Measurements from ENCODE around the gene PEG3. TPM values are rescaled to one million over a fixed set of nuclear protein-coding genes. Genes with fewer than 3 reads are reported as not detected.

PEG3 gene
- total and polyA plus RNA-seq, 4 donors = 2.2 to 188 (median 7.7) TPM

DNA sequence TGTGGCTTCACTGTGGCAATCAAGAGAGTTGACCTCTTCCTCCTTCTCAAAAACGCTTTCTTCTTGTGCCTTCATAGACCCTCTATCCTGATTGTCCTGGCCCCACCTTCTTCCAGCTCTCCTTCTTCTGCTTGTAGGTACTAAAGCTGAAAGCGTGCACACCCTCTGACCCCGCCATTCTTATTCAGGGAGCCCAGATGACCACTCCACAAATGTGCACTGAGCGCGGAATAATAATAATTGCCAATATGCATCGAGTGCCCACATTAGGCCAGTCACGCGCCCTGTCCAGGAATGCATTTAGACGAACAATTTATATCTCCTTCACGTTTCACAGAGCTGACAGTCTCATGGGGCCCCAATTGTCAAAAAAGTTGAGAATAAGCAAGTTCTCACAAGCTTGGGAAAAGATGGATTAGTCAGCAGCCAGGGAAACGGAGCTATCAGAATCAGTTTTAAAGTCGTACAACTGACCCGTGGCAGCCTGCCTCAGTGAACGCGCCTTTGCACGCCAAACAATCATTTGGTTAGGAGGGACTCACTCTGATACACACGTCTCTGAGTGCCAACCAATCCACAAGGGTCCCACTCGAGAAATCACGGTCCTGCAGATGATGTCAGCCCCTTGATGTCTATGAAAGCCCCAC is 36.7 kb upstream of the PEG3 start:
- TF ChIP-seq YY1 (IDR thresholded peaks at IDR 0.05) (no peak), HNF4G (IDR thresholded peaks at IDR 0.05) (no peak), JUND (IDR thresholded peaks at IDR 0.05) (no peak), HNF4A (conservative IDR thresholded peaks at IDR 0.05) (no peak), FOXA2 (IDR thresholded peaks at IDR 0.05) (no peak), TAF1 (conservative IDR thresholded peaks at IDR 0.05) (no peak), FOXA1 (IDR thresholded peaks at IDR 0.05) (no peak), NR2F2 (IDR thresholded peaks at IDR 0.05) (no peak), EGR1 (IDR thresholded peaks at IDR 0.05; ENCODE audit: low read depth in 2 of 2) (no peak), RAD21 (IDR thresholded peaks at IDR 0.05) (no peak), SP1 (IDR thresholded peaks at IDR 0.05) (no peak), GABPA (IDR thresholded peaks at IDR 0.05 in 1 of 2, conservative IDR thresholded peaks at IDR 0.05 in 1 of 2) (no peak), RXRA (IDR thresholded peaks at IDR 0.05) (no peak)
- TF ChIP-seq, protein P1, sequence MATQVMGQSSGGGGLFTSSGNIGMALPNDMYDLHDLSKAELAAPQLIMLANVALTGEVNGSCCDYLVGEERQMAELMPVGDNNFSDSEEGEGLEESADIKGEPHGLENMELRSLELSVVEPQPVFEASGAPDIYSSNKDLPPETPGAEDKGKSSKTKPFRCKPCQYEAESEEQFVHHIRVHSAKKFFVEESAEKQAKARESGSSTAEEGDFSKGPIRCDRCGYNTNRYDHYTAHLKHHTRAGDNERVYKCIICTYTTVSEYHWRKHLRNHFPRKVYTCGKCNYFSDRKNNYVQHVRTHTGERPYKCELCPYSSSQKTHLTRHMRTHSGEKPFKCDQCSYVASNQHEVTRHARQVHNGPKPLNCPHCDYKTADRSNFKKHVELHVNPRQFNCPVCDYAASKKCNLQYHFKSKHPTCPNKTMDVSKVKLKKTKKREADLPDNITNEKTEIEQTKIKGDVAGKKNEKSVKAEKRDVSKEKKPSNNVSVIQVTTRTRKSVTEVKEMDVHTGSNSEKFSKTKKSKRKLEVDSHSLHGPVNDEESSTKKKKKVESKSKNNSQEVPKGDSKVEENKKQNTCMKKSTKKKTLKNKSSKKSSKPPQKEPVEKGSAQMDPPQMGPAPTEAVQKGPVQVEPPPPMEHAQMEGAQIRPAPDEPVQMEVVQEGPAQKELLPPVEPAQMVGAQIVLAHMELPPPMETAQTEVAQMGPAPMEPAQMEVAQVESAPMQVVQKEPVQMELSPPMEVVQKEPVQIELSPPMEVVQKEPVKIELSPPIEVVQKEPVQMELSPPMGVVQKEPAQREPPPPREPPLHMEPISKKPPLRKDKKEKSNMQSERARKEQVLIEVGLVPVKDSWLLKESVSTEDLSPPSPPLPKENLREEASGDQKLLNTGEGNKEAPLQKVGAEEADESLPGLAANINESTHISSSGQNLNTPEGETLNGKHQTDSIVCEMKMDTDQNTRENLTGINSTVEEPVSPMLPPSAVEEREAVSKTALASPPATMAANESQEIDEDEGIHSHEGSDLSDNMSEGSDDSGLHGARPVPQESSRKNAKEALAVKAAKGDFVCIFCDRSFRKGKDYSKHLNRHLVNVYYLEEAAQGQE (IDR thresholded peaks at IDR 0.05) = no peak
- TF ChIP-seq, protein P2, sequence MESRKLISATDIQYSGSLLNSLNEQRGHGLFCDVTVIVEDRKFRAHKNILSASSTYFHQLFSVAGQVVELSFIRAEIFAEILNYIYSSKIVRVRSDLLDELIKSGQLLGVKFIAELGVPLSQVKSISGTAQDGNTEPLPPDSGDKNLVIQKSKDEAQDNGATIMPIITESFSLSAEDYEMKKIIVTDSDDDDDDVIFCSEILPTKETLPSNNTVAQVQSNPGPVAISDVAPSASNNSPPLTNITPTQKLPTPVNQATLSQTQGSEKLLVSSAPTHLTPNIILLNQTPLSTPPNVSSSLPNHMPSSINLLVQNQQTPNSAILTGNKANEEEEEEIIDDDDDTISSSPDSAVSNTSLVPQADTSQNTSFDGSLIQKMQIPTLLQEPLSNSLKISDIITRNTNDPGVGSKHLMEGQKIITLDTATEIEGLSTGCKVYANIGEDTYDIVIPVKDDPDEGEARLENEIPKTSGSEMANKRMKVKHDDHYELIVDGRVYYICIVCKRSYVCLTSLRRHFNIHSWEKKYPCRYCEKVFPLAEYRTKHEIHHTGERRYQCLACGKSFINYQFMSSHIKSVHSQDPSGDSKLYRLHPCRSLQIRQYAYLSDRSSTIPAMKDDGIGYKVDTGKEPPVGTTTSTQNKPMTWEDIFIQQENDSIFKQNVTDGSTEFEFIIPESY (IDR thresholded peaks at IDR 0.05) = no peak
- TF ChIP-seq, protein P3, sequence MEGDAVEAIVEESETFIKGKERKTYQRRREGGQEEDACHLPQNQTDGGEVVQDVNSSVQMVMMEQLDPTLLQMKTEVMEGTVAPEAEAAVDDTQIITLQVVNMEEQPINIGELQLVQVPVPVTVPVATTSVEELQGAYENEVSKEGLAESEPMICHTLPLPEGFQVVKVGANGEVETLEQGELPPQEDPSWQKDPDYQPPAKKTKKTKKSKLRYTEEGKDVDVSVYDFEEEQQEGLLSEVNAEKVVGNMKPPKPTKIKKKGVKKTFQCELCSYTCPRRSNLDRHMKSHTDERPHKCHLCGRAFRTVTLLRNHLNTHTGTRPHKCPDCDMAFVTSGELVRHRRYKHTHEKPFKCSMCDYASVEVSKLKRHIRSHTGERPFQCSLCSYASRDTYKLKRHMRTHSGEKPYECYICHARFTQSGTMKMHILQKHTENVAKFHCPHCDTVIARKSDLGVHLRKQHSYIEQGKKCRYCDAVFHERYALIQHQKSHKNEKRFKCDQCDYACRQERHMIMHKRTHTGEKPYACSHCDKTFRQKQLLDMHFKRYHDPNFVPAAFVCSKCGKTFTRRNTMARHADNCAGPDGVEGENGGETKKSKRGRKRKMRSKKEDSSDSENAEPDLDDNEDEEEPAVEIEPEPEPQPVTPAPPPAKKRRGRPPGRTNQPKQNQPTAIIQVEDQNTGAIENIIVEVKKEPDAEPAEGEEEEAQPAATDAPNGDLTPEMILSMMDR (IDR thresholded peaks at IDR 0.05; ENCODE audit: low read depth, low read length, missing input control) = no peak
- TF ChIP-seq, protein P4, sequence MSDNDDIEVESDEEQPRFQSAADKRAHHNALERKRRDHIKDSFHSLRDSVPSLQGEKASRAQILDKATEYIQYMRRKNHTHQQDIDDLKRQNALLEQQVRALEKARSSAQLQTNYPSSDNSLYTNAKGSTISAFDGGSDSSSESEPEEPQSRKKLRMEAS (IDR thresholded peaks at IDR 0.05) = no peak
- TF ChIP-seq, protein P5, sequence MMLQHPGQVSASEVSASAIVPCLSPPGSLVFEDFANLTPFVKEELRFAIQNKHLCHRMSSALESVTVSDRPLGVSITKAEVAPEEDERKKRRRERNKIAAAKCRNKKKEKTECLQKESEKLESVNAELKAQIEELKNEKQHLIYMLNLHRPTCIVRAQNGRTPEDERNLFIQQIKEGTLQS (IDR thresholded peaks at IDR 0.05) = no peak
- Histone ChIP-seq H3K9me3 (ENCODE audit: control insufficient read depth in 4 of 4, low read length in 3 of 4) (peaks cover 8 to 27% (median 24%) of the 10 kb centered on the region in 4 donors), H3K27me3 (ENCODE audit: control insufficient read depth in 4 of 4, insufficient read depth in 4 of 4, low read length in 3 of 4) (no peaks in the 10 kb centered on the region), H3K4me3 (ENCODE audit: low read depth in 1 of 3, low read length in 3 of 3) (no peak overlapping the region), H3K4me1 (ENCODE audit: control insufficient read depth in 4 of 4, insufficient read depth in 4 of 4, low read length in 3 of 4) (no peaks in the 10 kb centered on the region), H3K27ac (ENCODE audit: low read depth in 1 of 2, low read length in 2 of 2) (no peak overlapping the region), H3K9ac (ENCODE audit: low read depth in 1 of 2, low read length in 2 of 2) (no peak overlapping the region), H3K36me3 (ENCODE audit: control insufficient read depth in 4 of 4, insufficient read depth in 3 of 4, low read depth in 1 of 4, low read length in 3 of 4) (no peaks in the 10 kb centered on the region)
- 89% methylated on average over 19 of the region's 19 CpGs for WGBS
- DNase-seq (ENCODE audit: low spot score) = no peak

Measured in liver (tissue), 9 donors.